CD4-positive, alpha-beta T cell (primary cell): Measurements from ENCODE around the gene PRTN3. TPM values are rescaled to one million over a fixed set of nuclear protein-coding genes. Genes with fewer than 3 reads are reported as not detected.
"Not testable (repeated sequence)": the region's sequence is repeated elsewhere in the genome, so short reads cannot be mapped to it uniquely, and the experiment has no call there.

ENCODE experiments used
- ATAC-seq: fragments of 200-7000 bp; cut with Tn5 transposase; one replicate; pipeline ENCODE4 v1.10.0; 2022; ENCODE audit warnings: mild to moderate bottlenecking; ENCODE audit not compliant: poor library complexity
- CTCF ChIA-PET: fragments of 350-600 bp; sonication (Branson Sonifier 250); formaldehyde crosslinking; loops from one replicate; lab custom pipeline; 2021; ENCODE audit warnings: antibody characterized with exemption, inconsistent platforms; lab: Charles Lee
- POLR2A ChIA-PET: fragments of 350-600 bp; sonication (Branson Sonifier 250); formaldehyde crosslinking; loops from one replicate; lab custom pipeline; 2021; ENCODE audit warnings: antibody characterized with exemption, inconsistent platforms; lab: Charles Lee
- DNase-seq, 14 experiments: peaks; one replicate each; pipeline ENCODE4 v3.0.0-alpha.2; 2013 to 2020; ENCODE audit warnings: mixed read lengths in 2 of 14
- H3K27ac ChIP-seq, 2 donors: one replicate each; pipeline versions ENCODE4 v1.5.1 to v1.7.0; 2013; ENCODE audit warnings: low read length in 2 of 2, low read depth in 1 of 2, mild to moderate bottlenecking in 1 of 2
- H3K27me3 ChIP-seq, 2 experiments: 1 replicate in 1 of 2; 2 replicates in 1 of 2; pipeline versions ENCODE4 v1.6.1 to v1.7.0; 2013; ENCODE audit warnings: low read length in 2 of 2, control low read depth in 1 of 2, mild to moderate bottlenecking in 1 of 2, moderate library complexity in 1 of 2; ENCODE audit not compliant: insufficient read depth in 2 of 2, control insufficient read depth in 1 of 2
- H3K36me3 ChIP-seq: one replicate; pipeline ENCODE4 v1.6.1; 2013; ENCODE audit warnings: low read length, control low read depth; ENCODE audit not compliant: insufficient read depth
- H3K4me1 ChIP-seq: one replicate; pipeline ENCODE4 v1.6.1; 2013; ENCODE audit warnings: low read length, control low read depth; ENCODE audit not compliant: insufficient read depth
- H3K4me3 ChIP-seq: one replicate; pipeline ENCODE4 v1.5.1; 2013; ENCODE audit warnings: mild to moderate bottlenecking, low read length, moderate library complexity
- H3K9me3 ChIP-seq, 2 experiments: 1 replicate in 1 of 2; 2 replicates in 1 of 2; pipeline versions ENCODE4 v1.6.1 to v1.7.0; 2013; ENCODE audit warnings: low read length in 2 of 2, mild to moderate bottlenecking in 2 of 2, control low read depth in 1 of 2, moderate library complexity in 1 of 2; ENCODE audit not compliant: control insufficient read depth in 1 of 2, insufficient read depth in 1 of 2
- H3K27ac Mint-ChIP-seq: one replicate; pipeline ENCODE4 v1.8.0; 2020; ENCODE audit warnings: mixed read lengths
- H3K27me3 Mint-ChIP-seq: one replicate; pipeline ENCODE4 v1.8.0; 2021; ENCODE audit warnings: mixed read lengths
- H3K36me3 Mint-ChIP-seq: one replicate; pipeline ENCODE4 v1.8.0; 2021; ENCODE audit warnings: low read depth, mixed read lengths
- H3K4me1 Mint-ChIP-seq: one replicate; pipeline ENCODE4 v1.8.0; 2021; ENCODE audit warnings: low read depth, mixed read lengths
- H3K4me3 Mint-ChIP-seq: one replicate; pipeline ENCODE4 v1.8.0; 2020; ENCODE audit warnings: mild to moderate bottlenecking, mixed read lengths
- H3K9me3 Mint-ChIP-seq: one replicate; pipeline ENCODE4 v1.8.0; 2020; ENCODE audit warnings: mixed read lengths
- CTCF ChIP-seq: fragments of 200-600 bp; IDR thresholded peaks from one replicate; pipeline ENCODE4 v1.8.0; 2022; ENCODE audit warnings: antibody characterized with exemption, mild to moderate bottlenecking
- intact Hi-C, 2 experiments: fragments of 100-400 bp; cut with DNase I in 1 of 2; cut with micrococcal nuclease in 1 of 2; formaldehyde crosslinking; loops; one replicate each; pipeline versions ENCODE4 v1.15.1 to v1.9.0; 2023 to 2025; cut with DNase I, micrococcal nuclease
- total RNA-seq, 174 experiments: library from RNA in 2 of 174; stranded (reverse) in 2 of 174; gene quantifications; one replicate each; pipeline ENCODE4 v1.2.3 and lab custom pipeline; 2021 to 2026

PRTN3 gene
- total RNA-seq, 2 experiments from 2014 or later, result not detected

DNA sequence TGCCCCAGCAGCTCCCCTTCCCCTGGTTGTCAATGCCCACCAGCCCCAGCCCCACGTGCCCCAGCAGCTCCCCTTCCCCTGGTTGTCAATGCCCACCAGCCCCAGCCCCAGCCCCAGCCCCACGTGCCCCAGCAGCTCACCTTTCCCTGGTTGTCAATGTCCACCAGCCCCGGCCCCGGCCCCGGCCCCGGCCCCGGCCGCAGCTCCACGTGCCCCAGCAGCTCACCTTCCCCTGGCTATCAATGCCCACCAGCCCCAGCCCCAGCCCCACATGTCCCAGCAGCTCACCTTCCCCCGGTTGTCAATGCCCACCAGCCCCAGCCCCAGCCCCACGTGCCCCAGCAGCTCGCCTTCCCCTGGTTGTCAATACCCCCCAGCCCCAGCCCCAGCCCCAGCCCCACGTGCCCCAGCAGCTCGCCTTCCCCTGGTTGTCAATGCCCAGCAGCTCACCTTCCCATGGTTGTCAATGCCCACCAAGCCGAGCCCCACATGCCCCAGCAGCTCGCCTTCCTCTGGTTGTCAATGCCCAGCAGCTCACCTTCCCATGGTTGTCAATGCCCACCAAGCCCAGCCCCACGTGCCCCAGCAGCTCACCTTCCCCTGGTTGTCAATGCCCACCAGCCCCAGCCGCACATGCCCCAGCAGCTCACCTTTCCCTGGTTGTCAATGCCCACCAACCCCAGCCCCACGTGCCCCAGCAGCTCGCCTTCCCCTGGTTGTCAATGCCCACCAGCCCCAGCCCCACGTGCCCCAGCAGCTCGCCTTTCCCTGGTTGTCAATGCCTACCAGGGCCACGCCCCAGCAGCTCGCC lies 38.2 kb downstream of the PRTN3 start:
- H3K27ac ChIP-seq, DNase-seq, H3K9me3 Mint-ChIP-seq, H3K4me3 ChIP-seq, H3K4me3 Mint-ChIP-seq, H3K27me3 ChIP-seq, H3K4me1 ChIP-seq, H3K27ac Mint-ChIP-seq, intact Hi-C loops, H3K4me1 Mint-ChIP-seq, H3K27me3 Mint-ChIP-seq, H3K9me3 ChIP-seq, ATAC-seq: not testable (repeated sequence)
- ChIA-PET POLR2A (interaction anchor here (0.8 to 2.8 kb wide), 2 partner anchors 14 to 16 kb away, joined by 3 to 8 read pairs; partner anchors contain the start of genes MED16 and RNU6-9), CTCF (interaction anchor here (0.8 to 1.6 kb wide), 2 partner anchors 15 to 42 kb away, joined by 4 to 5 read pairs; no protein-coding TSS in a partner anchor)
- H3K36me3 ChIP-seq, result peaks cover 41% of the 10 kb centered on the region
- peaks cover 36% of the 10 kb centered on the region for H3K36me3 Mint-ChIP-seq

DNA sequence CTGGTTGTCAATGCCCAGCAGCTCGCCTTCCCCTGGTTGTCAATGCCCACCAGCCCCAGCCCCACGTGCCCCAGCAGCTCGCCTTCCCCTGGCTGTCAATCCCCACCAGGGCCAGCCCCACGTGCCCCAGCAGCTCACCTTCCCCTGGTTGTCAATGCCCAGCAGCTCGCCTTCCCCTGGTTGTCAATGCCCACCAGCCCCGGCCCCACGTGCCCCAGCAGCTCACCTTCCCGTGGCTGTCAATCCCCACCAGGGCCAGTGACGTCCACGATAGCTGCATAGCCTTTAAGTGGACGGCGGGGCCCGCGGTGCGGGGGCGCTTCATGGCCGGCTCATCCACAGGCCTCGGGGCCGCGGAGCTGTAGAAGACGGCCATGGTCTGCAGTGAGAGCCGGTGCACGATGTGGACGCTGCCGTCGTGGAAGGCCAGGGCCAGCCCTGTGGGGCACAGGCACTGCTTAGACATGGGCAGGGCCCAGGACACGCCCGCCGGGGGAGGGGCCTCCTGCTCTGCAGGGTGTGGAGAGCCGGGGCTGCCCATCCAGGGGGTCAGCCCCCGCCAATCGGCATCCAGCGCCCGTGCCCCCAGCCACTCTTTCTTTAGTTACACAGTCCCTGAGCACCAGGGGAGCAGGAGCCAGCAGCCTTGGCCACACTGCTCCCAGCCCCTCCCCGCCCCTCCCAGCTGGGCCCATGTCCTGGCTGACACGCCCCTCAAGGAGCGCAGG lies 39.1 kb downstream of the PRTN3 start:
- DNase-seq (no peak), ATAC-seq (no peak)
- POLR2A ChIA-PET, result interaction anchor here (0.8 to 2.8 kb wide), 2 partner anchors 13 to 17 kb away, joined by 3 to 8 read pairs; partner anchors contain the start of genes MED16 and RNU6-9
- Mint-ChIP-seq H3K4me1 (no peaks in the 10 kb centered on the region), H3K27me3 (no peaks in the 10 kb centered on the region), H3K9me3 (no peaks in the 10 kb centered on the region), H3K36me3 (peaks cover 42% of the 10 kb centered on the region), H3K4me3 (no peak overlapping the region), H3K27ac (no peak overlapping the region)
- no peaks in the 10 kb centered on the region for H3K27me3 ChIP-seq
- H3K9me3 ChIP-seq, result no peaks in the 10 kb centered on the region
- TF ChIP-seq CTCF, result no peak
- H3K36me3 ChIP-seq, result peaks cover 43% of the 10 kb centered on the region
- intact Hi-C loops, result no loop called here
- H3K4me3 ChIP-seq, result no peak overlapping the region
- H3K27ac ChIP-seq, result no peak overlapping the region
- CTCF ChIA-PET, result interaction anchor here (0.8 kb wide), 1 partner anchor 41 kb away, joined by 4 read pairs; no protein-coding TSS in a partner anchor
- no peaks in the 10 kb centered on the region for H3K4me1 ChIP-seq

- Mint-ChIP-seq H3K4me3 (no peak overlapping the region), H3K27ac (no peak overlapping the region), H3K27me3 (no peaks in the 10 kb centered on the region), H3K36me3 (peaks cover 38% of the 10 kb centered on the region), H3K4me1 (no peaks in the 10 kb centered on the region), H3K9me3 (no peaks in the 10 kb centered on the region)
- intact Hi-C loops, result no loop called here
- ChIA-PET POLR2A (interaction anchor here (1.5 to 1.6 kb wide), 2 partner anchors 12 to 28 kb away, joined by 4 to 5 read pairs; partner anchors contain the start of genes MED16 and RNU6-9), CTCF (no interaction called here)
- TF ChIP-seq CTCF, result no peak
- no peak for ATAC-seq
- no peaks in the 10 kb centered on the region for H3K4me1 ChIP-seq
- H3K36me3 ChIP-seq, result peaks cover 52% of the 10 kb centered on the region
- H3K27me3 ChIP-seq, result no peaks in the 10 kb centered on the region
- DNase-seq, result no peak
- H3K9me3 ChIP-seq, result no peaks in the 10 kb centered on the region
- H3K27ac ChIP-seq, result no peak overlapping the region
- H3K4me3 ChIP-seq, result no peak overlapping the region
Observed at GRCh38 chr19:881385-882071, 40.7 kb downstream of the PRTN3 start.
